ENCODE results near the gene LRRIQ1.

DNA sequence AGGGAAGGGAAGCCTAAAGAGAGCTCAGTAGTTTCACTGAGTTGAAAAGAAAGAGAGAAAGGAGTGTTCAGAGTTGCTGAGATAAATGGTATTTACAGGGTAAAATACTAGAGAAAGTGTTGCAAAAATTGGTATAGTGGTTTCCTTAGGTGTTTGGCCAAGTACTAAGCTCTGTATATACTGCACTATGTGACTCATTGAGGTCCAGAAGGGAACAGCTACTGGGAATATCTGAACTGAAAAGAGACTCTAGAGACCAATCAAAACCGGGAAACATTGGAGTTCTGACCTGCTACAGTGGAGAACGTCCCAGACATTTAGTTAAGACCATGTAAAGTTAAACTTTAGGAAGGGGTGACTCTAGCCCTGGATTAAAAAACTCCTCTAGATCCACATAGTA is 201.2 kb downstream of the LRRIQ1 start:
- TF ChIP-seq ATF3 (IDR thresholded peaks at IDR 0.05) (no peak), FOXA1 (IDR thresholded peaks at IDR 0.05) (no peak), CTCF (IDR thresholded peaks at IDR 0.05; ENCODE audit: low read depth, low read length, missing input control) (no peak), ZBTB33 (IDR thresholded peaks at IDR 0.05) (no peak), TAF1 (conservative IDR thresholded peaks at IDR 0.05) (no peak), NR2F2 (IDR thresholded peaks at IDR 0.05) (no peak), EGR1 (IDR thresholded peaks at IDR 0.05; ENCODE audit: low read depth in 2 of 2) (no peak), RAD21 (IDR thresholded peaks at IDR 0.05) (no peak), SP1 (IDR thresholded peaks at IDR 0.05) (no peak), GABPA (IDR thresholded peaks at IDR 0.05 in 1 of 2, conservative IDR thresholded peaks at IDR 0.05 in 1 of 2) (no peak), JUND (IDR thresholded peaks at IDR 0.05) (no peak), YY1 (IDR thresholded peaks at IDR 0.05) (no peak), FOXA2 (IDR thresholded peaks at IDR 0.05) (no peak)
- TF ChIP-seq, protein P1, sequence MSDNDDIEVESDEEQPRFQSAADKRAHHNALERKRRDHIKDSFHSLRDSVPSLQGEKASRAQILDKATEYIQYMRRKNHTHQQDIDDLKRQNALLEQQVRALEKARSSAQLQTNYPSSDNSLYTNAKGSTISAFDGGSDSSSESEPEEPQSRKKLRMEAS (IDR thresholded peaks at IDR 0.05), result no peak

All from liver (tissue), 3 donors.